EH (cell line): Measurements from ENCODE around the gene CLTCL1.
"Not testable (repeated sequence)": the region's sequence is repeated elsewhere in the genome, so short reads cannot be mapped to it uniquely, and the experiment has no call there.

Experiments
- DNase-seq: peaks from one replicate; pipeline ENCODE4 v3.0.0-alpha.2; 2015; ENCODE audit warnings: low read depth

Gene CLTCL1

GRCh38 chr22:19218541-19219233, 72.8 kb downstream of the CLTCL1 start:
- no peak for DNase-seq

GRCh38 chr22:19216579-19216978, 74.9 kb downstream of the CLTCL1 start:
- DNase-seq = no peak

GRCh38 chr22:19215360-19215759, 76.2 kb downstream of the CLTCL1 start:
- DNase-seq = no peak

- DNase-seq = peak; percentile 8
These were observed 77.4 kb downstream of the CLTCL1 start for GRCh38 chr22:19214078-19214473.

- DNase-seq = no peak
These were observed 78.0 kb downstream of the CLTCL1 start for GRCh38 chr22:19213442-19214077.

GRCh38 chr22:19213001-19213400, 78.5 kb downstream of the CLTCL1 start:
- DNase-seq = no peak

GRCh38 chr22:19212302-19212870, 79.1 kb downstream of the CLTCL1 start:
- no peak for DNase-seq

- no peak for DNase-seq
These were observed 81.3 kb downstream of the CLTCL1 start for GRCh38 chr22:19210188-19210587.

GRCh38 chr22:19208287-19208847, 83.2 kb downstream of the CLTCL1 start:
- no peak for DNase-seq

GRCh38 chr22:19207884-19208283, 83.6 kb downstream of the CLTCL1 start:
- DNase-seq = no peak

GRCh38 chr22:19207401-19207808, 84.1 kb downstream of the CLTCL1 start:
- no peak for DNase-seq

GRCh38 chr22:19206287-19206686, 85.2 kb downstream of the CLTCL1 start:
- DNase-seq = no peak

- DNase-seq = no peak
These were observed 86.9 kb downstream of the CLTCL1 start for GRCh38 chr22:19204640-19205039.

GRCh38 chr22:19203834-19204233, 87.7 kb downstream of the CLTCL1 start:
- DNase-seq = no peak

GRCh38 chr22:19202799-19203186, 88.7 kb downstream of the CLTCL1 start:
- DNase-seq = not testable (repeated sequence)

GRCh38 chr22:19201869-19202798, 89.4 kb downstream of the CLTCL1 start:
- DNase-seq = no peak

- no peak for DNase-seq
These were observed 90.2 kb downstream of the CLTCL1 start for GRCh38 chr22:19201130-19201868.

GRCh38 chr22:19199479-19199878, 92.0 kb downstream of the CLTCL1 start:
- no peak for DNase-seq

GRCh38 chr22:19197997-19198865, 93.3 kb downstream of the CLTCL1 start:
- no peak for DNase-seq

- DNase-seq = no peak
These were observed 94.5 kb downstream of the CLTCL1 start for GRCh38 chr22:19196841-19197612.
